GM18951 (cell line): ENCODE data around the gene KCNIP4.
"Not testable (repeated sequence)": the region's sequence is repeated elsewhere in the genome, so short reads cannot be mapped to it uniquely, and the experiment has no call there.

Experiments
- POLR2A ChIP-seq: IDR thresholded peaks from 4 replicates; pipeline ENCODE4 v1.6.1; 2011; ENCODE audit warnings: mild to moderate bottlenecking; ENCODE audit not compliant: insufficient read length, insufficient read depth; ENCODE audit errors: extremely low read depth
- in situ Hi-C: fragments of 300-500 bp; cut with MboI; formaldehyde crosslinking; loops from one replicate; pipeline ENCODE4 v1.12.0; 2022; ENCODE audit warnings: low sequenced_read_pairs, mixed read lengths, inconsistent platforms; ENCODE audit not compliant: unreplicated experiment

The KCNIP4 gene

GRCh38 chr4:20809812-20810211 is 1138.8 kb downstream of the KCNIP4 start:
- TF ChIP-seq POLR2A = no peak
- in situ Hi-C loops = no loop called here

GRCh38 chr4:20805716-20806115 is 1142.9 kb downstream of the KCNIP4 start:
- in situ Hi-C loops = no loop called here
- no peak for TF ChIP-seq POLR2A

DNA sequence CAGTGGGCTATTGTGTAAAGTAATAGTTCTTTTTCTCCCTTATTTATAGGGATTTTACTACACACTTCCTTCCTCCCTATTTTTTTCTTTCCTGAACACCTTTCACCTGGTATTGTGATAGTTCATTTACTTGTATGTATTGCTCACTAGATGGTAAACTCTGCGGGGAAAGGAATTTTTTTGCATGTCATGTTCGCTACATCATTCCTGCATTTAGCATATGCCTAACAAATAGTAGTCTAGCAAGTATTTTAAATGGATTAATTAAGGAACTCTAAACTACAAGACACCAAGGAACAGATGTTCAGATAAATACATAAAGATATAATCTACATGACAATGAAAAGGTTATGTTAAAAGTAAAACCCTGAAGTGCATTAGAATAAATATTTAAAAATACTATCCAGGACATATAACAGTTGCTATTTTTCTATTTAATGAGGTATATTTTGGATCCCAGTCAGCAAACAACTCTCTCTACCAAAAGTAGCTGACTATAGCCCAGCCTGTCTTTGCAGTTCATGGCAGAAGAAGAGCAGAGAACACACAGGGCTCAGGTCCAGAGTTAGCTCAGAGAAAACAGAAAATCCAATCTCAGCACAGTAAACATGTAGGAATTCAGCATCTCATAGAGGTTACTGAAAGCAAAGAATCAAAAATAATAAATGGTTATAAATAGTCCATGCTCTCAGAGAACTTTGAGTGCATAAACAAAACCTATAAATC is 1160.5 kb downstream of the KCNIP4 start:
- no peak for TF ChIP-seq POLR2A
- in situ Hi-C loops = no loop called here

DNA sequence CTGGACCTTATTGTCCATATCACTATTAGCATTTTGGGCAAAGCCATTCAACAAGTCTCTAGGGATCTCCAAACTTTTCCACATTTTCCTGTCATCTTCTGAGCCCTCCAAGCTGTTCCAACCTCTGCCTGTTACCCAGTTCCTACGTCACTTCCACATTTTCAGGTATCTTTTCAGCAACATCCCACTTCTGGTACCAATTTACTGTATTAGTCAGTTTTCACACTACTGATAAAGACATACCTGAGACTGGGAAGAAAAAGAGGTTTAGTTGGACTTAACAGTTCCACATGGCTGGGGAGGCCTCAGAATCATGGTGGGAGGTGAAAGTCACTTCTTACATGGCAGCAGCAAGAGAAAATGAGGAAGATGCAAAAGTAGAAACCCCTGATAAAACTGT is 1165.4 kb downstream of the KCNIP4 start:
- in situ Hi-C loops = not testable (repeated sequence)

GRCh38 chr4:20778896-20779295 is 1169.7 kb downstream of the KCNIP4 start:
- no peak for TF ChIP-seq POLR2A
- in situ Hi-C loops = loop anchor here (10.0 kb wide), 1 partner anchor 996 kb away; no protein-coding TSS in a partner anchor

DNA sequence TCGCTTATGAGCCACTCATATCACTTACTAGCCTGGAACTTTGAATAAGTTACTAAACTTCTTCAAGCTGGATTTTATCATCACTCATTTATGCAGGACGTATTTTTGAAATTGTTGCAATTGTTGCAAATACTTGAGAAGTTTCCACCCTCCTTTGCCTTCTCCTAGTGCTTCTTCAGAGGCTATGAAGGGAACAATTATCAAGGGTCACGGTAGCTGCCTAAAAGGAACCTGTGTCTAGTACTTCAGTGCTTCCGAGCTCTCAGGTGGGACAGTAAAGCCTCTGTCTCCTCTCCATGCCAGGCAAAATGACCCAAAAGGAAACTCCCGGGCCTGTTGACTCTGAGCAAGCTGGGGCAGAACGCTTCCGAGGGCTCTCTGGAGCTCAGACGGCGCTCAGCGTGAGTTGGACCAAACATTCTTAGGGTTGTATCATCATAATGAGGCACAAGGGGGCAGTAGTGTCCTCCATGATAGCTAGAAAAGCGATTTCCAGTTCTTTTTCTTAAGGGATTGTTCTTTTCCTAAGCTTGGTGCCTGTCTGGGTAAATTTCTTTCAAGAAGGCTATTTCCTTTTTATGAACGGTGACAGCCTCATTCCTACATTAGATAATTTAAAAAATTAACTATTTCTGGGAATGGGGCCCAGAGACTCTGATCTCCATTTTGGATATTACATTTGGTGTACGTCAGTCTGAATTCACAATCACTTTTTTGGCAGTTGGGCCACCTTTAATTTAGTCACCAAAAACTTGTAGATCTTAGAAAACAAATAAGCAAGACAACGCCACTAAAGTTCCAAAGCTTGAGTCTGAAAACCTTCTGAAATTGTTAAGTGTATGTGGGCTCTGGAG is 1175.2 kb downstream of the KCNIP4 start:
- in situ Hi-C loops = loop anchor here (10.0 kb wide), 1 partner anchor 1001 kb away; no protein-coding TSS in a partner anchor
- TF ChIP-seq POLR2A = no peak

- in situ Hi-C loops = no loop called here
Observed at GRCh38 chr4:20764366-20764992, 1184.1 kb downstream of the KCNIP4 start.

GRCh38 chr4:20761826-20762225 is 1186.7 kb downstream of the KCNIP4 start:
- TF ChIP-seq POLR2A = no peak
- in situ Hi-C loops = no loop called here

More at GRCh38 chr4:20764366-20764992, 1184.1 kb downstream of the KCNIP4 start:
- no peak for TF ChIP-seq POLR2A

GRCh38 chr4:20761382-20761781 is 1187.2 kb downstream of the KCNIP4 start:
- no peak for TF ChIP-seq POLR2A
- in situ Hi-C loops = no loop called here

- no peak for TF ChIP-seq POLR2A
- in situ Hi-C loops = no loop called here
Observed at GRCh38 chr4:20760053-20760452, 1188.5 kb downstream of the KCNIP4 start.

- TF ChIP-seq POLR2A = no peak
- in situ Hi-C loops = no loop called here
Observed at GRCh38 chr4:20754036-20754435, 1194.5 kb downstream of the KCNIP4 start.

DNA sequence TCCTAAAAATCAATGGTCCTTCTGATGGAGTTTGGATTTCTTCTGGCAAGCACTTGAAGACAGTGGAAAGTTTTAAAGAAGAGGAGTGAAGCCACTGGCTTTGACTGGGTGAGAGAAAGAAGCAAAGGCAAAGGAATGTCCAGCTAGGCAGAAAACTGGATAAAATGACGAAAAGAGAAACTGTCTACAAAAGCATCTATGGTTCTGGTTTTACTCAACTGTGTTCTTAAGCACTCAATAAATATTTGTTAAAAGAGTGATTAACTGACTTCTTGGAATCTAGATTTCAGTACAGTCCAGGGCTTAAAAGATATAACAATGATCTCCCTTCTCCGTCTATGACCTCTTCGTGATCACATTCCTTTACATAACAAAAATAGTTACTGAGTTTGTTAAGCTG is 1195.9 kb downstream of the KCNIP4 start:
- no peak for TF ChIP-seq POLR2A
- in situ Hi-C loops = no loop called here

DNA sequence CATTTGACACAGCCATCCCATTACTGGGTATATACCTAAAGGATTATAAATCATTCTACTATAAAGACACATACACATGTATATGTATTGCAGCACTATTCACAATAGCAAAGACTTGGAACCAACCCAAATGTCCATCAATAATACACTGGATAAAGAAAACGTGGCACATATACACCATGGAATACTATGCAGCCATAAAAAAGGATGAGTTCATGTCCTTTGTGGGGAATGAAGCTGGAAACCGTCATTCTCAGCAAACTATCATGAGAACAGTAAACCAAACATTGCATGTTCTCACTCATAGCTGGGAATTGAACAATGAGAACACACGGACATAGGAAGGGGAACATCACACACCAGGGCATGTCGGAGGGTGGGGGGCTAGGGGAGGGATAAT is 1202.6 kb downstream of the KCNIP4 start:
- in situ Hi-C loops = not testable (repeated sequence)
